Endometrial microvascular endothelial cells (primary cell): ENCODE measurements around the gene SKIC3. TPM values are rescaled to one million over a fixed set of nuclear protein-coding genes. Genes with fewer than 3 reads are reported as not detected.

Source experiments
- in situ Hi-C: cut with HindIII; loops from 2 replicates; pipeline ENCODE4 v1.10.0; 2017; ENCODE audit warnings: low sequenced_read_pairs, low pct_unique_long_range_greater_than_20kb; ENCODE audit errors: inconsistent ontology term
- total RNA-seq: library from RNA; depleted of rRNA; stranded (reverse); fragments of >200 nt; gene quantifications from one replicate; pipeline ENCODE4 v1.2.3, GENCODE V29; 2015; ENCODE audit errors: inconsistent ontology term

The SKIC3 gene
- total RNA-seq: 83.2 TPM

- in situ Hi-C loops: no loop called here
These were observed at the start of gene SKIC3, which contains the start of gene ARSK for GRCh38 chr5:95554647-95555548. TSS of gene SKIC3 (minus strand) at chr5:95554977. CDS start at chr5:95547150, 7,827 bp downstream. TSS of gene ARSK (plus strand) at chr5:95555101. CDS start at chr5:95555279, 178 bp downstream.

DNA sequence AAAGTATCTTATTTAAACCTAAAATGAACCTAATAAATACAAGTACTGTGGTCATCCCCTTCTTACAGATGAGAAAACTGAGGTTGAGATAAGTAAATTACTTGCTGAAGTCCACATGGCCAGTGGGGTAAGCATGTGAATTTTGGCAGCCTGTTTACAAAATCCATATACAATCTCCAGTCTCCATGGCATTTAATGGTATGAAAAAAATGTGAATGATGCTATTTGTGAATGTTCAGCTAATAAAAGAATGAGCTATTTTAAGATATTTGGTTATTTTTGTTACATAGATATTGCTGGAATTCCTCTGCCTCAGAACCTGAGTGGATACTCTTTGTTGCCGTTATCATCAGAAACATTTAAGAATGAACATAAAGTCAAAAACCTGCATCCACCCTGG, 45.8 kb upstream of the SKIC3 start:
- in situ Hi-C loops: no loop called here

DNA sequence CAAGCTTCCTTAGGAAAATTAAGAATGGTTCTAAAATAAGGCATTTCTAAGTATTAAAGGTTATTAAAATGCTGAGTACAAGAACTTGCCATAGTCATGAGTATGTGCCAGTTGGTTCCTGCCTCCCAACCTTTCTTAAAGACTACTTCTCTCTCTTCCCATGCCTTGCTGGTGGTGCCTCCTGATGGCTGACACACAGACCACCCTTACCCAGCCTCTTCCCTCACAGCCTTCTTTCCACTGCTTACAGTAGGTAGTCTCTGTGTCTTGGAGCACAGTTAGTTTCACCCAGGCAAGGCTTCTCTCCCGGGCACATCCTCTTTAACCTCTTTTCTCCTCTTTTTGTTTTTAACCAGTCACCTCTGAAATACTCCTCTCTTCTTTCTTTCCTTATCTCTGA, 44.5 kb upstream of the SKIC3 start:
- in situ Hi-C loops: no loop called here

GRCh38 chr5:95595289-95595931, 40.6 kb upstream of the SKIC3 start:
- in situ Hi-C loops: no loop called here

DNA sequence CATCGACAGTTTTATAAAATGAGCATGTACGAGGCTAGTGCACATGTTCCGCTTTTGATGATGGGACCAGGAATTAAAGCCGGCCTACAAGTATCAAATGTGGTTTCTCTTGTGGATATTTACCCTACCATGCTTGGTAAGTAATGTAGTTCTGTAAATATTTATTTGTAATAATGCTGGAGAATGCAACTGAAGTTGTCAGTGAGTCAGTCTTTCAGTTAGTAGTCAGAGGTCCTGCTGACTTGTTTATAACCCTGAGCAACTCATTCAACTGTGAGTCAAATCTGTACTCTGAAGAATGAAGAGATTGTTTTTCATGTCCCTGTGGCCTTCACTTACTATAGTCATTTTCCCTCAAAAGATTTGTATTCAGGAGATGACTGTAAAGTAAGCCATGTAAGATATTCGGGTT, 36.7 kb upstream of the SKIC3 start:
- in situ Hi-C loops: no loop called here

DNA sequence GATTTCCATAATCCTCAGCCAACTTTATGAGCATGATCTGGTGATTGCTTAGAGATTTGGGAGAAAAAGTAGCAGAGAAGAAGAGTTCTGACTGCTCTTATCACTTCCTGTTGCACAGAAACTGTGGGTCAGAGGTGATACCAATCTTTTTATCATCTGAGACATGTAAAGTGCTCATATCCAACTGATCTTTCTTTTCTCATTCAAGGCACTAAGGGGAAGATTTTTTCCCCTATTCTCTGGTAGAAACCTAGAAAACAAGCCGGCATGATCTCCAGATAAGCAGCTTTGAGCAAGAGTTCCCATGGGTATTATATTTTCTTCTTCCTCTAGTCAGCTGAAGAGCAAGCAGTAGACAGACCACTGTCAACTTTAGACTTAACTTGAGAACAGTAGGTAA, 36.1 kb upstream of the SKIC3 start:
- in situ Hi-C loops: no loop called here

DNA sequence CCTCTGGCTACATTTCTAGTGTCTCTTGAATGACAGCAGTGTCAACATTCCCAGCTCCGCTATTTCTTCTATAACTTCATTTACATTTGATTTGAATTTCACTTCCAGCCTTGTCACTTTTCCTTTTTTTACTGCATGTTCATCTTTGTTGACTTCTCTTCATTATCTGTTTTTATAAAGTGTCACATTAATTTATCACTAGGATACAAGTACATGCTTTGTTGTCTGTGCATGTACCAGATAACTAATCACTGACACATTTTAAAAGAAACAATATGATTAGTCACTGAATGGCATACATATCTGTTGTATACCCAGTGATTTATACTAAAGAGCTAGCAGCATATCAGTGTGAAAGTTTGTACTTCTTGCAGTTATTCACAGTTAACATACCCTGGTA, 29.2 kb upstream of the SKIC3 start:
- in situ Hi-C loops: no loop called here

- in situ Hi-C loops: no loop called here
These were observed 26.8 kb upstream of the SKIC3 start for GRCh38 chr5:95581576-95581975.

DNA sequence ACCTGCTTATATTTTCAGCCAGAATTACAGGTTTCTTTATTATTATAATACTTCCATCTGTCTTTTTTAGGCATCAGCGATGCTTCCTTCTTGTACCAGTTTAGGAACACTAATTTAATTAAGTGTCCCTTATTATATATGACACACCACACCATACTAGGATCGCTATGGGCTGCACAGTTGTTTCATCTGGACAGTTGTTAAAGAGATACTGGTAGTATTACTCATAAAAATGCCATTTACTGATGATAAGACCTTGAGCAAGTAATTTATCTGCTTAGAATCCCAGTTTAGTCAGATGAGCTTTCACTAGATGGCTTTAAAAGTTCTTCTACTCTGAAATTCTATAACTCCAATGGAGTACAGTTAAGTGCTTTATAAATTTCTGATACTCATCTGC, 17.2 kb upstream of the SKIC3 start:
- in situ Hi-C loops: no loop called here

- in situ Hi-C loops: no loop called here
These were observed 10.6 kb upstream of the SKIC3 start for GRCh38 chr5:95565280-95565920.

GRCh38 chr5:95564450-95564849, 9.7 kb upstream of the SKIC3 start:
- in situ Hi-C loops: no loop called here

DNA sequence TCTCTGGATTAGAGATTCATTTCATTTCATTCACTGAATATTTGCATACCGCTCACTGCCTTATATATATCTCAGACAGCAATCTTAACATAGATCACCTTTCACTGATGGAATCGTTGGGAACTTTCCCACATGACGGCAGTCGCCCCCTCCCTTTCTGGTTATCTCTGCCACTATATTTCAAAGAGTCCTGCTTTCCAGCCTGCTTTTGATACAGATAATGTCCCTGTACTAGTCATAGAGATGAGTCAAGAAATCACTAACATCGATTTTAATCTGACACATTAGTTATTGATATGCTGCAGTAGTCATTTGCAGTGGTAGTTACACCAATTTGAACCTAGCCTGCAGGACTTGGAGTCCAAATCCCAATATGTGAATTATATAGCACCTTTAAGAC, 8.6 kb upstream of the SKIC3 start:
- in situ Hi-C loops: no loop called here

GRCh38 chr5:95562282-95562681, 7.5 kb upstream of the SKIC3 start:
- in situ Hi-C loops: no loop called here

DNA sequence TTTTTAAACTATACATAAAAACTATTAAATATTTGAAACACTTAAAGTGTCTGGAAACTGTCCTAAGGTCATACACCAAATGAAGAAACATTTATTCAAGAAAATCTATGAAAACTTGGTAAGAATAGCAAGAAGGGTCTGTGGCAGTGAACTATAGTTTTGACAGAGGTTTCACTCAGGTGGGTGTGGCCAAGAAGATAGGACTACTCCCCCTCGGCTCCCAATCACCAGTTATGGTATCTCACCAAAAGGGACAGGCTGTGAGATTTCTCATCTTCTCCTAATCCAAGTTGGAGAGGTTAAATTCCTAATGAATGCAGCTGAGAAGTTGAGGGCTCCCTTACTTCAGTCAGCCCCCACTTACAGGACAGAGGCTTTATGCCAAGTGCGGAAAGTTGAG, 3.1 kb upstream of the SKIC3 start:
- in situ Hi-C loops: no loop called here

GRCh38 chr5:95555553-95555952, 776 bp upstream of the SKIC3 start:
- in situ Hi-C loops: no loop called here

GRCh38 chr5:95554331-95554646, 488 bp downstream of the SKIC3 start:
- in situ Hi-C loops: no loop called here

DNA sequence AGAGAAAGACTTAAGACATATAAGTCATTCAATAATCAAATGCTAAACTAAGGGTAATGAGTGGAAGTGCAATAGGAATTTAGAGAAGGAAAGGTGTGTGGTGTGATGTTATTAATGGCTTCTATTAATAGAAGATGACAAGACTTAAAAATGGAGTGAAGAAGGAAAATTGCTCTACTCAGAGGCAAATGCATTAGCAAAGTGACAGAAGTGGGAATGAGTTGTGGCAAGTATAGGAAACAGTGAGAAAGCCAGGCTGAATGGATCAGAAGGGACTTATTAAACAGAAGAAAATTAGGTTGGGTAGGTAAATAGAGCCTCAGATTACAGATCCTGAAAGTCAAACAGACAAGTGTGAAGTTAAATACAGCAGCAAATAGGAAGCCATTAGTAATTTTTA, 5.7 kb downstream of the SKIC3 start:
- in situ Hi-C loops: no loop called here

DNA sequence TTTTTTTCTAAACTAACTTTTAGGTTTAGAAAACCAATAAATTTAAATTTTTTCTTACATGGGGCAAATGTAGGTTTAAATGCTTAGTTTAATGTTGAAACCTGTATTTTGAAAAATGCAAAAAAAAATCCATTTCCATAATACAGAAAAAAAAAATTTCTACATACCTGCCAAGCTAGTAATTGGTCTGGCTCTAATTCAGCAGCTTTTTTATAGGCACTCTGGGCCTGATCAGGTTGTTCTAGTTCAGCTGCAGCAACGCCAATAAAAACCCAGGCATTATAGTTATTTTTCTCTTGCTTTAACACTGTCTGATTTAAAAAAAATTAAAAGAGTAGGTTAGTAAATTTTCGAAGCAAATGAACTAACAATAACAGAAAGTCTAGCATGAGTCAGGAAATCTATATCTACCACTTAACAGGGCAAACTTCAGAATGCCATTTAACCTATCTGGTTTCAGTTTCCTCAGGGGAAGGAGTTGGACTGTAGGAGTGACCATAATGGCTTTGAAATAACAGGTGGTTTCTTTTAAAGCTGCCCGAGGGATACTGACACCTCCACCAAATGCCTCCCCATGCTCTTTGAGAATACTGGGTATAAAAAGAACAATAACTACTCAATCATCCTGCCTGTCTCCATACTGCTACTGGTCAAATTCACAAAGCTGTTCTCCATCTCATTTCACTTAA, 11.6 kb downstream of the SKIC3 start:
- in situ Hi-C loops: no loop called here

DNA sequence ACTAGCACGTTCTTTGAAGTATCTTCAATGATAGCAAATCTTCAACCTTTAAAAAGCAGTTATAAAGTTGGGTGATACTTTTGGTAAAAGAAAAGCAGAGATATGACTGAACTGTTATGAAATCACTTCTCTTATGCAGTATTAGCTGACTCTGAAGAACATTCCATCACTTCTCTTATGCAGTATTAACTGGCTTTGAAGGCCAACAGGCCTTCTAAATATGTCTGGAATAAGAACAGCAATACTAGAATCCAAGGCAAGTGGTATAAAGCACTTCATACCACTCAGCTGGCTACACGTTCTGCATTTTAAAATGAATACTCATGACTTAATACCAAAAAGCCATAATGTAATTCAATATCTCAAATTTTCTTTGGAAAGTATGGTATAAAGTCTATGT, 17.3 kb downstream of the SKIC3 start:
- in situ Hi-C loops: no loop called here
